Measurements from ENCODE around the gene NGEF.

The NGEF gene

GRCh38 chr2:232833830-232834229 lies 179.2 kb downstream of the NGEF start:
- no peak for TF ChIP-seq CTCF (conservative IDR thresholded peaks at IDR 0.05; ENCODE audit: low read length)

GRCh38 chr2:232831496-232831895 lies 181.6 kb downstream of the NGEF start:
- TF ChIP-seq CTCF (conservative IDR thresholded peaks at IDR 0.05; ENCODE audit: low read length), result no peak
- DNase-seq (ENCODE audit: low read depth), result no peak
- H3K4me3 ChIP-seq (ENCODE audit: low read length), result no peak overlapping the region

More at GRCh38 chr2:232833830-232834229, 179.2 kb downstream of the NGEF start:
- DNase-seq (ENCODE audit: low read depth), result no peak
- no peak overlapping the region for H3K4me3 ChIP-seq (ENCODE audit: low read length)

- no peak overlapping the region for H3K4me3 ChIP-seq (ENCODE audit: low read length)
- no peak for DNase-seq (ENCODE audit: low read depth)
- no peak for TF ChIP-seq CTCF (conservative IDR thresholded peaks at IDR 0.05; ENCODE audit: low read length)
Measured at GRCh38 chr2:232829988-232830387, 183.1 kb downstream of the NGEF start.

Measured in AG10803 (cell line).